GM21717 (cell line): ENCODE data around the gene UGT2B15.
"Not testable (repeated sequence)": the region's sequence is repeated elsewhere in the genome, so short reads cannot be mapped to it uniquely, and the experiment has no call there.

Source experiments
- ATAC-seq: cut with Tn5 transposase; IDR thresholded peaks from one replicate; pipeline ENCODE4 v1.9.1; 2021; ENCODE audit warnings: mild to moderate bottlenecking, moderate library complexity; ENCODE audit not compliant: unreplicated experiment

UGT2B15 gene

GRCh38 chr4:68656445-68656973, 13.9 kb downstream of the UGT2B15 start:
- peak; percentile 53 for ATAC-seq

GRCh38 chr4:68655764-68656444, 14.5 kb downstream of the UGT2B15 start:
- peak; percentile 15 for ATAC-seq

GRCh38 chr4:68654946-68655721, 15.3 kb downstream of the UGT2B15 start:
- no peak for ATAC-seq

- no peak for ATAC-seq
Measured at GRCh38 chr4:68651932-68652331, 18.5 kb downstream of the UGT2B15 start.

- ATAC-seq: no peak
Measured at GRCh38 chr4:68630371-68630770, 40.1 kb downstream of the UGT2B15 start.

- ATAC-seq: not testable (repeated sequence)
Measured at GRCh38 chr4:68622731-68623130, 47.7 kb downstream of the UGT2B15 start.

GRCh38 chr4:68617003-68617698, 53.3 kb downstream of the UGT2B15 start:
- ATAC-seq: no peak

- no peak for ATAC-seq
Measured at GRCh38 chr4:68615699-68616422, 54.6 kb downstream of the UGT2B15 start.

- no peak for ATAC-seq
Measured at GRCh38 chr4:68613752-68614151, 56.7 kb downstream of the UGT2B15 start.

GRCh38 chr4:68606240-68606639, 64.2 kb downstream of the UGT2B15 start:
- no peak for ATAC-seq

GRCh38 chr4:68599150-68599549, 71.3 kb downstream of the UGT2B15 start:
- no peak for ATAC-seq

- ATAC-seq: no peak
Measured at GRCh38 chr4:68597482-68597881, 73.0 kb downstream of the UGT2B15 start.
